ENCODE data around the gene HEMGN. TPM values are rescaled to one million over a fixed set of nuclear protein-coding genes. Genes with fewer than 3 reads are reported as not detected.

The HEMGN gene
- total and polyA plus RNA-seq, 10 of the 15 experiments (the other 5 are each of a cell fraction or from before 2014, with no cell fraction given) = 0.03 to 0.28 (median 0.09) TPM; not detected in 4

- TF ChIP-seq SKIL (IDR thresholded peaks at IDR 0.05; ENCODE audit: low read depth, poor library complexity, severe bottlenecking) (peak; percentile 15), NKRF (conservative IDR thresholded peaks at IDR 0.05) (0 out of 2 replicates have a peak, but pooled peaks have one; percentile 5), SMARCA5 (IDR thresholded peaks at IDR 0.05) (peak; percentile 15; the same call in 1 of the 2 replicates), MXI1 (IDR thresholded peaks at IDR 0.05; ENCODE audit: low read depth, low read length) (peak; percentile 85), YY1 (IDR thresholded peaks at IDR 0.05; ENCODE audit: low read depth, low read length) (peak; percentile 87), IKZF1 (conservative IDR thresholded peaks at IDR 0.05) (peak; percentile 61), ZSCAN29 (IDR thresholded peaks at IDR 0.05) (no peak)
Observed at GRCh38 chr9:97985058-97985861, 47.3 kb upstream of the HEMGN start (continued).

All from GM12878 (cell line).